ENCODE measurements around the gene SERPINB2.

- no peak for TF ChIP-seq IRF2 (CRISPR knock-in tag; IDR thresholded peaks at IDR 0.05)
- peak; percentile 41; the same call in 1 of the 2 replicates for TF ChIP-seq CTCF (CRISPR knock-in tag; IDR thresholded peaks at IDR 0.05)
- TF ChIP-seq MXI1 (IDR thresholded peaks at IDR 0.05; ENCODE audit: borderline replicate concordance, low read depth, low read length): no peak
- no peak for TF ChIP-seq ZNF230 (CRISPR knock-in tag; IDR thresholded peaks at IDR 0.05)
- no peak for TF ChIP-seq PHF8 (CRISPR knock-in tag; IDR thresholded peaks at IDR 0.05)
Measured at GRCh38 chr18:63844254-63844653, 43.3 kb upstream of the SERPINB2 start.
